Neuronal stem cell (in vitro differentiated cells): ENCODE results near the gene TMEM132C.

Experiments used
- DNase-seq: peaks from one replicate; pipeline ENCODE4 v3.0.0-alpha.2; 2013; ENCODE audit warnings: low spot score
- H2AFZ ChIP-seq: one replicate; pipeline ENCODE4 v1.6.1; 2013; ENCODE audit warnings: mild to moderate bottlenecking, low read length, inconsistent platforms
- H2AK5ac ChIP-seq: 2 replicates; pipeline ENCODE4 v1.6.1; 2013; ENCODE audit warnings: low read depth, mild to moderate bottlenecking, inconsistent platforms, low read length, moderate library complexity, mixed read lengths
- H2BK120ac ChIP-seq: 2 replicates; pipeline ENCODE4 v1.6.1; 2013; ENCODE audit warnings: low read depth, mild to moderate bottlenecking, inconsistent platforms, low read length, moderate library complexity, mixed read lengths
- H2BK12ac ChIP-seq: one replicate; pipeline ENCODE4 v1.6.1; 2013; ENCODE audit warnings: low read length, inconsistent platforms
- H2BK15ac ChIP-seq: 2 replicates; pipeline ENCODE4 v1.6.1; 2013; ENCODE audit warnings: mild to moderate bottlenecking, low read length, inconsistent platforms, mixed read lengths
- H2BK5ac ChIP-seq: one replicate; pipeline ENCODE4 v1.6.1; 2013; ENCODE audit warnings: inconsistent platforms, mild to moderate bottlenecking, low read length, moderate library complexity
- H3K14ac ChIP-seq: one replicate; pipeline ENCODE4 v1.6.1; 2013; ENCODE audit warnings: low read length, inconsistent platforms
- H3K18ac ChIP-seq: 2 replicates; pipeline ENCODE4 v1.6.1; 2013; ENCODE audit warnings: low read length, inconsistent platforms
- H3K23ac ChIP-seq: 2 replicates; pipeline ENCODE4 v1.6.1; 2013; ENCODE audit warnings: low read depth, mild to moderate bottlenecking, mixed read lengths, low read length, inconsistent platforms; ENCODE audit not compliant: poor library complexity
- H3K27ac ChIP-seq: replicated peaks from 3 replicates; pipeline ENCODE4 v1.5.1; 2013; ENCODE audit warnings: low read length, inconsistent platforms
- H3K27me3 ChIP-seq, 3 experiments: 2 replicates each; pipeline ENCODE4 v1.6.1; 2013; ENCODE audit warnings: low read length in 3 of 3, mild to moderate bottlenecking in 2 of 3, inconsistent platforms in 1 of 3, low read depth in 1 of 3, mixed read lengths in 1 of 3, moderate library complexity in 1 of 3; ENCODE audit not compliant: control insufficient read depth in 3 of 3, insufficient read depth in 3 of 3
- H3K36me3 ChIP-seq, 2 donors: replicated peaks in 1 of 2; 2 replicates each; pipeline ENCODE4 v1.6.1; 2013; ENCODE audit warnings: low read length in 2 of 2; ENCODE audit not compliant: control insufficient read depth in 2 of 2, insufficient read depth in 2 of 2
- H3K4ac ChIP-seq: 2 replicates; pipeline ENCODE4 v1.6.1; 2013; ENCODE audit warnings: inconsistent platforms, mild to moderate bottlenecking, low read length, moderate library complexity
- H3K4me1 ChIP-seq, 2 donors: 1 replicate in 1 of 2; 2 replicates in 1 of 2; pipeline ENCODE4 v1.6.1; 2013; ENCODE audit warnings: low read length in 2 of 2, low read depth in 1 of 2; ENCODE audit not compliant: control insufficient read depth in 2 of 2, insufficient read depth in 1 of 2
- H3K4me2 ChIP-seq: one replicate; pipeline ENCODE4 v1.6.1; 2013; ENCODE audit warnings: mild to moderate bottlenecking, low read length, inconsistent platforms; ENCODE audit not compliant: insufficient read depth, poor library complexity, severe bottlenecking
- H3K4me3 ChIP-seq, 2 donors: 2 replicates each; pipeline ENCODE4 v1.5.1; 2013; ENCODE audit warnings: low read length in 2 of 2, mild to moderate bottlenecking in 2 of 2, inconsistent platforms in 1 of 2, moderate library complexity in 1 of 2
- H3K79me1 ChIP-seq: one replicate; pipeline ENCODE4 v1.6.1; 2013; ENCODE audit warnings: low read depth, mild to moderate bottlenecking, inconsistent platforms, low read length, moderate library complexity
- H3K9ac ChIP-seq: one replicate; pipeline ENCODE4 v1.6.1; 2013; ENCODE audit warnings: mild to moderate bottlenecking, low read depth, low read length, inconsistent platforms; ENCODE audit not compliant: poor library complexity
- H3K9me3 ChIP-seq, 2 donors: replicated peaks in 1 of 2; 2 replicates each; pipeline versions ENCODE3 to v1.6.1; 2013; ENCODE audit warnings: low read length in 2 of 2, mild to moderate bottlenecking in 2 of 2, inconsistent platforms in 1 of 2, low read depth in 1 of 2, mixed read lengths in 1 of 2, moderate library complexity in 1 of 2; ENCODE audit not compliant: control insufficient read depth in 2 of 2, insufficient read depth in 1 of 2
- H4K8ac ChIP-seq: one replicate; pipeline ENCODE4 v1.6.1; 2013; ENCODE audit warnings: low read depth, mild to moderate bottlenecking, inconsistent platforms, low read length, moderate library complexity
- H4K91ac ChIP-seq: one replicate; pipeline ENCODE4 v1.6.1; 2013; ENCODE audit warnings: low read length, low read depth, mild to moderate bottlenecking, inconsistent platforms; ENCODE audit not compliant: poor library complexity
- WGBS, 2 donors: extraction: QIAGEN DNeasy Blood & Tissue Kit; methylation state at CpG; one replicate each; pipeline ENCODE4 v1.1.7; 2013; ENCODE audit warnings: missing lambda C conversion rate in 2 of 2, mixed read lengths in 1 of 2; ENCODE audit not compliant: insufficient read length in 2 of 2, insufficient replicate concordance in 1 of 2; ENCODE audit errors: extremely low coverage in 2 of 2; 5-methylcytosine and 5-hydroxymethylcytosine counted together

Gene TMEM132C

DNA sequence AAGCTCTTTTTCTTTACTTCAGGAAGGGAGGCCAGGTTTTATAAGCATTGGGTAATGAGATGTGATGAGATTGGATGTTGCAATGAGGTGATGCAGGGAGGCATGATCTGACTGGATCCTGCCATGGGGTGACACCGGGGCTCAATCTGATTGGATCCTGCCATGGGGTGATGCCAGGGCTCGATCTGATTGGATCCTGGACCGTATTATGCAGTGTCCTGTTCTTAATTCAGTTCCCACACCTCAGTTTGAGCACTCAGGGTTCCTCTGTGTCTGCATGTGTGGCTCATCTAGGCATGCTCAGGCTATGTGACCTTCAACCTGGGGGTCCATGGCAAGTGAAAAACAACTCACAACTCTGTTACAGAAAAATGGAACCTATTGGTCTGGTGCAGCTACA is 390.4 kb downstream of the TMEM132C start:
- no peak for DNase-seq
- Histone ChIP-seq H3K79me1 (no peaks in the 10 kb centered on the region), H3K23ac (no peak overlapping the region), H3K36me3 (no peaks in the 10 kb centered on the region), H2AFZ (no peak overlapping the region), H3K9ac (no peak overlapping the region), H3K4ac (no peak overlapping the region), H2BK120ac (no peak overlapping the region), H4K91ac (no peak overlapping the region), H3K4me2 (no peak overlapping the region), H2BK5ac (no peak overlapping the region), H3K27me3 (no peaks in the 10 kb centered on the region), H3K27ac (no peak overlapping the region), H2BK12ac (no peak overlapping the region), H3K4me1 (peaks cover 0 to 6% of the 10 kb centered on the region in 2 donors), H3K14ac (no peak overlapping the region), H3K9me3 (peaks cover 0 to 5% of the 10 kb centered on the region in 2 donors), H2BK15ac (no peak overlapping the region), H2AK5ac (no peak overlapping the region), H3K18ac (no peak overlapping the region), H3K4me3 (no peak overlapping the region), H4K8ac (no peak overlapping the region)
- WGBS, 2 donors: no CpG with 5 or more reads among the region's 3 CpGs

DNA sequence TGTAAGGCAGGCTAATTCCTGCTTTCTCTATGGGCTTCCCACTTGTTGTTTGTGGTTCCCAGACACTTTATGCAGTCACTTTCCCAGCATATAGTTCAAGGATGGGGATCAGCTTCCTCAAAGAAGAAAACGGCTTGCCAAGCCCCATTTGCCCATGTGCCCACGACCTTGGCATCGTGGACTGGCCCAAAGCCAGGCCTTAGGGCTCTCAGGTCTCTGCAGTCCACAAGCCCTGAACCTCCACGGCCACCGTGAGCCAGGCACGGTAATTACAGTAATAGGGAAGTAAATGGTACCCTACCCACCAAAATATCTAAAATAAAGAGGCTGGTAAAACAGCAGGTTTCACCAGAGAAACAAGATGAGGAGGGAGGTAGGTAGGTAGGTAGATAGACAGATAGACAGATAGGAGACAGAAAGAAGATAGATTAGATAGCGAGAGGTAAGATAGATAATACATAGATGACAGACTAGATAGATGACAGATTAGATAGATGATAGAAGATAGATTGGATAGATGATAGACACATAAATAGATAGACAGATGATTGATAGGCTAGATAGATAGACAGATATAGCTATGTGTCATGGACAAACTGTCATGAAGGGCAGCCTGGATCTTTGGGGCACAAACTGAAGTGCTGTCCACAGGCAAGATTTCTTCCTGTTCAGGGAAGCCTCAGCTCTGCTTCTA is 393.7 kb downstream of the TMEM132C start:
- Histone ChIP-seq H3K27ac (no peak overlapping the region), H3K36me3 (peaks cover 2 to 12% of the 10 kb centered on the region in 2 donors)
- WGBS, 2 donors: 100% methylated on average over 1 of the region's 7 CpGs; no CpG with 5 or more reads in 1 of the 2 donors

DNA sequence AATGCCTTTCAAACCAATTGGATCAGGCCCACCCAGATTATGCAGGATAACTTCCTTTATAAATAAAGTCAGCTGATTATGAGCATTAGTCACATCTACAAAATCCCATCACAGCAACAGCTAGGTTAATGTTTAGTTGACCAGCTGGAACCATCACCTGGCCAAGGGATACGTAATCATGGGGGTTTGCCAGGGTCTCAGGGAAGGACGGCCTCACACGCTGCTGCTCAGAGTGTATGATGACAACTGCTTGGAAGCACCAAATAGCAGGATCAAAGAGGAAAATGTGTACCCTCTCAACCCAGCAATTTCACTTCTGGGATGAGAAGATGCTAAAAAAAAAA is 394.2 kb downstream of the TMEM132C start:
- Histone ChIP-seq H3K27ac (no peak overlapping the region), H3K18ac (no peak overlapping the region)

More for the DNA sequence above, 393.7 kb downstream of the TMEM132C start:
- Histone ChIP-seq H2BK120ac (no peak overlapping the region), H3K4me1 (peaks cover 0 to 2% of the 10 kb centered on the region in 2 donors), H3K14ac (no peak overlapping the region), H4K91ac (no peak overlapping the region), H3K79me1 (no peaks in the 10 kb centered on the region), H2BK15ac (no peak overlapping the region), H3K27me3 (peaks cover 0 to under 1% (median 0%) of the 10 kb centered on the region in 3 experiments), H3K4me3 (no peak overlapping the region), H3K4me2 (no peak overlapping the region), H2AFZ (no peak overlapping the region), H3K18ac (no peak overlapping the region), H3K4ac (no peak overlapping the region), H3K9ac (no peak overlapping the region), H3K9me3 (peaks cover 6 to 7% of the 10 kb centered on the region in 2 donors), H2AK5ac (no peak overlapping the region), H4K8ac (no peak overlapping the region), H3K23ac (no peak overlapping the region), H2BK12ac (no peak overlapping the region), H2BK5ac (no peak overlapping the region)
- DNase-seq: no peak

DNA sequence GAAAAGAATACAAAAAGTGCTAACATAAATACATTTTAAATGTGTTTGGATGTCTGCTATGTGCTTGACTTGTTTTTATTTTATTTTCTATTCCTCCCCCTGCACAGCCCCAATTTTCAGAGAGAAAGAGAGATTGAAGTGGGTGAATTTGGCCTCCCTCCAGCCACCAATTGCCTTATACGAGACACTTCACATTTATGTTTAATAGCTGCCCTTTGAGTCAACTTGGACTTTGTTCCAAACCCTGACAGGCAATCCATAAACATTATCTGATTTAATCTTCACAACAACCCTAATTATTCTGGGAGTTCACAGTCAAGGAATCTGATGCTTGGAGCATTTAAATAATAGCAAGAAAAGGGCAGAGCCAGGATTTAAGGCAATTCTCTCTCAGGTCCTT is 395.1 kb downstream of the TMEM132C start:
- no peak overlapping the region for H3K4ac ChIP-seq
- DNase-seq: no peak
- no CpG with 5 or more reads among the region's 1 CpG for WGBS, 2 donors
- H3K4me1 ChIP-seq: peaks cover 0 to 3% of the 10 kb centered on the region in 2 donors
- no peak overlapping the region for H3K27ac ChIP-seq
- H3K4me2 ChIP-seq: no peak overlapping the region
- H3K14ac ChIP-seq: no peak overlapping the region
- H4K8ac ChIP-seq: no peak overlapping the region
- no peak overlapping the region for H2BK120ac ChIP-seq
- H3K9ac ChIP-seq: no peak overlapping the region
- H3K23ac ChIP-seq: no peak overlapping the region
- H3K27me3 ChIP-seq: peaks cover 0 to 5% (median 0%) of the 10 kb centered on the region in 3 experiments
- no peak overlapping the region for H4K91ac ChIP-seq
- H3K18ac ChIP-seq: no peak overlapping the region
- H2BK5ac ChIP-seq: no peak overlapping the region
- peaks cover 5 to 12% of the 10 kb centered on the region in 2 donors for H3K9me3 ChIP-seq
- H3K4me3 ChIP-seq: no peak overlapping the region
- H2AFZ ChIP-seq: no peak overlapping the region
- H2BK15ac ChIP-seq: no peak overlapping the region
- H3K79me1 ChIP-seq: no peaks in the 10 kb centered on the region
- peaks cover 5 to 12% of the 10 kb centered on the region in 2 donors for H3K36me3 ChIP-seq
- no peak overlapping the region for H2AK5ac ChIP-seq
- H2BK12ac ChIP-seq: no peak overlapping the region

More for the DNA sequence above, 394.2 kb downstream of the TMEM132C start:
- Histone ChIP-seq H3K4me1 (peaks cover 0 to 3% of the 10 kb centered on the region in 2 donors), H2BK12ac (no peak overlapping the region), H3K4me2 (no peak overlapping the region), H3K9ac (no peak overlapping the region), H2BK120ac (no peak overlapping the region), H3K79me1 (no peaks in the 10 kb centered on the region), H3K23ac (no peak overlapping the region), H3K14ac (no peak overlapping the region), H2BK15ac (no peak overlapping the region), H4K8ac (no peak overlapping the region), H3K4ac (no peak overlapping the region), H3K9me3 (peaks cover 10 to 12% of the 10 kb centered on the region in 2 donors), H2AFZ (no peak overlapping the region), H3K4me3 (no peak overlapping the region), H4K91ac (no peak overlapping the region), H2AK5ac (no peak overlapping the region), H3K27me3 (peaks cover 0 to 5% (median 0%) of the 10 kb centered on the region in 3 experiments), H3K36me3 (peaks cover 5 to 12% of the 10 kb centered on the region in 2 donors), H2BK5ac (no peak overlapping the region)
- DNase-seq: no peak
- WGBS, 2 donors: no CpG with 5 or more reads among the region's 3 CpGs
